Neural cell (in vitro differentiated cells): ENCODE data around the gene CCDC85C. TPM values are rescaled to one million over a fixed set of nuclear protein-coding genes. Genes with fewer than 3 reads are reported as not detected.

Experiments used
- H2AFZ ChIP-seq: fragments of 200-600, 300-800 bp; sonication (generic), shearing (Covaris generic); 2 replicates; pipeline ENCODE4 v1.6.0; 2014; ENCODE audit warnings: low read depth, mild to moderate bottlenecking, antibody characterized with exemption, low read length, moderate library complexity
- H3F3A ChIP-seq: fragments of 200-600 bp; shearing (Covaris generic); 2 replicates; pipeline ENCODE4 v1.6.1; 2016; ENCODE audit warnings: mild to moderate bottlenecking, moderate library complexity, mixed read lengths, antibody characterized with exemption, low read length; ENCODE audit not compliant: insufficient read depth, poor library complexity, severe bottlenecking
- H3K27ac ChIP-seq: fragments of 200-600, 300-800 bp; sonication (generic), shearing (Covaris generic); 2 replicates; pipeline ENCODE4 v1.5.1; 2014; ENCODE audit warnings: mild to moderate bottlenecking, low read length, moderate library complexity
- H3K27me3 ChIP-seq: fragments of 300-800, 200-600 bp; sonication (generic), shearing (Covaris generic); 2 replicates; pipeline ENCODE4 v1.6.0; 2014; ENCODE audit warnings: mild to moderate bottlenecking, low read depth, low read length, moderate library complexity; ENCODE audit not compliant: insufficient read depth
- H3K36me3 ChIP-seq: fragments of 300-800, 200-600 bp; sonication (generic), shearing (Covaris generic); 2 replicates; pipeline ENCODE4 v1.5.1; 2014; ENCODE audit warnings: mild to moderate bottlenecking, antibody characterized with exemption, low read length, moderate library complexity; ENCODE audit not compliant: insufficient read depth
- H3K4me2 ChIP-seq: fragments of 300-800, 200-600 bp; sonication (generic), shearing (Covaris generic); 2 replicates; pipeline ENCODE4 v1.6.0; 2014; ENCODE audit warnings: mild to moderate bottlenecking, low read length
- H3K4me3 ChIP-seq: fragments of 300-800, 200-600 bp; sonication (generic), shearing (Covaris generic); 2 replicates; pipeline ENCODE4 v1.5.1; 2014; ENCODE audit warnings: mild to moderate bottlenecking, low read length, moderate library complexity
- H3K79me2 ChIP-seq: fragments of 200-600 bp; shearing (Covaris generic); replicated peaks from 2 replicates; pipeline ENCODE4 v1.6.0; 2014; ENCODE audit warnings: mild to moderate bottlenecking, low read length, moderate library complexity; ENCODE audit not compliant: insufficient read depth
- H3K9ac ChIP-seq: fragments of 300-800, 200-600 bp; sonication (generic), shearing (Covaris generic); 2 replicates; pipeline ENCODE4 v1.6.1; 2016; ENCODE audit warnings: mild to moderate bottlenecking, low read length, mixed read lengths
- H3K9me2 ChIP-seq: fragments of 200-600 bp; shearing (Covaris generic); 2 replicates; pipeline ENCODE4 v1.6.1; 2016; ENCODE audit warnings: mild to moderate bottlenecking, low read length, mixed read lengths; ENCODE audit not compliant: insufficient read depth
- H3K9me3 ChIP-seq: fragments of 200-600, 300-800 bp; sonication (generic), shearing (Covaris generic); 2 replicates; pipeline ENCODE4 v1.6.1; 2016; ENCODE audit warnings: mild to moderate bottlenecking, mixed run types, low read length, moderate library complexity, mixed read lengths
- H4K20me1 ChIP-seq: fragments of 200-600 bp; shearing (Covaris generic); 2 replicates; pipeline ENCODE4 v1.6.1; 2016; ENCODE audit warnings: mild to moderate bottlenecking, mixed run types; ENCODE audit not compliant: insufficient read depth
- CTCF ChIP-seq: fragments of 450-650 bp; IDR thresholded peaks from 2 replicates; pipeline ENCODE4 v1.5.1; 2014; ENCODE audit warnings: antibody characterized with exemption, mild to moderate bottlenecking, moderate library complexity; ENCODE audit not compliant: poor library complexity, severe bottlenecking
- EP300 ChIP-seq: fragments of 450-650 bp; conservative IDR thresholded peaks from 2 replicates; pipeline ENCODE4 v1.6.1; 2014; ENCODE audit warnings: antibody characterized with exemption, mild to moderate bottlenecking, moderate library complexity; ENCODE audit not compliant: poor library complexity, severe bottlenecking
- EZH2 ChIP-seq: fragments of 200-600, 300-800 bp; shearing (Covaris generic), sonication (generic); IDR thresholded peaks from 2 replicates; pipeline ENCODE4 v1.6.1; 2014; ENCODE audit warnings: antibody characterized with exemption, low read length, borderline replicate concordance, mild to moderate bottlenecking; ENCODE audit not compliant: insufficient read depth, poor library complexity, severe bottlenecking
- MXI1 ChIP-seq: fragments of 450-650 bp; conservative IDR thresholded peaks from 2 replicates; pipeline ENCODE4 v1.6.1; 2014; ENCODE audit warnings: antibody characterized with exemption, mild to moderate bottlenecking; ENCODE audit not compliant: poor library complexity, severe bottlenecking
- POLR2AphosphoS5 ChIP-seq: IDR thresholded peaks from 2 replicates; pipeline ENCODE4 v1.6.1; 2012
- RAD21 ChIP-seq: fragments of 450-650 bp; conservative IDR thresholded peaks from 2 replicates; pipeline ENCODE4 v1.6.1; 2014; ENCODE audit warnings: antibody characterized with exemption, mild to moderate bottlenecking, moderate library complexity
- REST ChIP-seq: IDR thresholded peaks from 2 replicates; pipeline ENCODE4 v1.6.1; 2012; ENCODE audit warnings: borderline replicate concordance
- SMC3 ChIP-seq: fragments of 450-650 bp; conservative IDR thresholded peaks from 2 replicates; pipeline ENCODE4 v1.6.1; 2014; ENCODE audit warnings: antibody characterized with exemption, mild to moderate bottlenecking, moderate library complexity; ENCODE audit not compliant: poor library complexity
- TAF1 ChIP-seq: IDR thresholded peaks from 2 replicates; pipeline ENCODE4 v1.6.1; 2012; ENCODE audit warnings: low read depth
- polyA plus RNA-seq: library from polyadenylated mRNA; depleted of rRNA; stranded (reverse); fragments of >200 nt; gene quantifications from 2 replicates; pipeline ENCODE4 v1.2.3, GENCODE V29; 2014

Gene CCDC85C
- polyA plus RNA-seq, 1 donor from 2014 or later: 24.8 TPM

- Histone ChIP-seq H3K4me3 (no peak overlapping the region), H3K79me2 (no peaks in the 10 kb centered on the region), H3K9me3 (no peaks in the 10 kb centered on the region), H3K9me2 (no peaks in the 10 kb centered on the region), H3F3A (no peaks in the 10 kb centered on the region), H2AFZ (no peak overlapping the region), H3K27ac (no peak overlapping the region), H3K27me3 (no peaks in the 10 kb centered on the region), H3K4me2 (no peak overlapping the region), H4K20me1 (no peaks in the 10 kb centered on the region), H3K36me3 (no peaks in the 10 kb centered on the region), H3K9ac (no peak overlapping the region)
- TF ChIP-seq RAD21 (no peak), POLR2AphosphoS5 (no peak), EZH2 (no peak), CTCF (no peak), REST (no peak), MXI1 (no peak), SMC3 (no peak), TAF1 (no peak), EP300 (no peak)
These were observed 17.9 kb upstream of the CCDC85C start for GRCh38 chr14:99621948-99622347.

- no peaks in the 10 kb centered on the region for H3K36me3 ChIP-seq
- H2AFZ ChIP-seq: peak overlapping the region; percentile 40
- TF ChIP-seq REST (peak; percentile 55), EP300 (no peak)
- no peaks in the 10 kb centered on the region for H3K9me2 ChIP-seq
- H3K79me2 ChIP-seq: no peaks in the 10 kb centered on the region
- H3K9me3 ChIP-seq: no peaks in the 10 kb centered on the region
- no peak overlapping the region for H3K4me2 ChIP-seq
- H3K27me3 ChIP-seq: no peaks in the 10 kb centered on the region
- no peaks in the 10 kb centered on the region for H4K20me1 ChIP-seq
- no peak overlapping the region for H3K4me3 ChIP-seq
- peak overlapping the region; percentile 20 for H3K9ac ChIP-seq
- H3F3A ChIP-seq: no peaks in the 10 kb centered on the region
- no peak overlapping the region for H3K27ac ChIP-seq
These were observed 16.1 kb upstream of the CCDC85C start for GRCh38 chr14:99619835-99620834.
